LNCaP clone FGC (cell line): ENCODE data around the gene MEAF6.
"Not testable (repeated sequence)": the region's sequence is repeated elsewhere in the genome, so short reads cannot be mapped to it uniquely, and the experiment has no call there.

Experiments
- DNase-seq: peaks from one replicate; pipeline ENCODE4 v3.0.0-alpha.2; 2011; ENCODE audit warnings: low read depth
- H3K4me3 ChIP-seq: 2 replicates; pipeline ENCODE4 v1.5.1; 2011; ENCODE audit warnings: mild to moderate bottlenecking, low read depth, low read length, control low read depth
- CTCF ChIP-seq: IDR thresholded peaks from 2 replicates; pipeline ENCODE4 v1.5.1; 2012; ENCODE audit warnings: mild to moderate bottlenecking; ENCODE audit not compliant: control insufficient read depth, insufficient read depth; ENCODE audit errors: extremely low read depth

The MEAF6 gene

DNA sequence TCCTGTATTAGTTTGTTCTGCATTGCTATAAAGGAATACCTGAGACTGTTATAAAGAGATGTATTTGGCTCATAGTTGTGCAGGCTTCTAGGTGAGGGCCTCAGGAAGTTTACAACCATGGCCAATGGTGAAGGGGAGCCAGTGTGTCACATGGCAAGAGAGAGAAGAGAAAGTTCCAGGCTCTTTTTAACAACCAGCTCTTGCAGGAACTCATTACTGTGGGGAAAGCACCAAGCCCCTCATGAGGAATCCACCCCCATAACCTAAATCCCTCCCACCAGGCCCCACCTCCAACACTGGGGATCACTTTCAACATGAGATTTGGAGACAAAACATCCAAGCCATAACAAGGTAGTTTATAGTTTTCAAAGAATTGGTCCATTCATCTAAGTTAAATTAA, 5.0 kb upstream of the MEAF6 start:
- no peak for DNase-seq
- no peak overlapping the region for H3K4me3 ChIP-seq
- no peak for TF ChIP-seq CTCF

GRCh38 chr1:37518929-37519328, 4.4 kb upstream of the MEAF6 start:
- DNase-seq, H3K4me3 ChIP-seq: not testable (repeated sequence)

- DNase-seq, H3K4me3 ChIP-seq: not testable (repeated sequence)
These were observed 3.7 kb upstream of the MEAF6 start for GRCh38 chr1:37518241-37518640.

GRCh38 chr1:37517569-37517968, 3.0 kb upstream of the MEAF6 start:
- TF ChIP-seq CTCF: no peak
- H3K4me3 ChIP-seq: no peak overlapping the region
- DNase-seq: no peak

- no peak for TF ChIP-seq CTCF
- DNase-seq: no peak
These were observed 844 bp upstream of the MEAF6 start for GRCh38 chr1:37515185-37516034.

GRCh38 chr1:37513795-37514349, 694 bp downstream of the MEAF6 start:
- peak overlapping the region; percentile 80 for H3K4me3 ChIP-seq
- TF ChIP-seq CTCF: no peak
- no peak for DNase-seq

More at GRCh38 chr1:37515185-37516034, 844 bp upstream of the MEAF6 start:
- peak overlapping the region; percentile 80 for H3K4me3 ChIP-seq

GRCh38 chr1:37509181-37509580, 5.4 kb downstream of the MEAF6 start:
- peak; percentile 41 for TF ChIP-seq CTCF
- DNase-seq: no peak
- H3K4me3 ChIP-seq: no peak overlapping the region

- no peak overlapping the region for H3K4me3 ChIP-seq
- no peak for DNase-seq
- TF ChIP-seq CTCF: no peak
These were observed 7.8 kb downstream of the MEAF6 start for GRCh38 chr1:37506740-37507139.

- DNase-seq, H3K4me3 ChIP-seq: not testable (repeated sequence)
These were observed 11.8 kb downstream of the MEAF6 start for GRCh38 chr1:37502791-37503190.
